ENCODE data around the gene CCDC33.
"Not testable (repeated sequence)": the region's sequence is repeated elsewhere in the genome, so short reads cannot be mapped to it uniquely, and the experiment has no call there.

The CCDC33 gene

GRCh38 chr15:74350295-74351275 lies 114.5 kb downstream of the CCDC33 start:
- no peak overlapping the region for H3K27ac Mint-ChIP-seq
- H3K4me1 Mint-ChIP-seq, result peaks cover 2% of the 10 kb centered on the region

DNA sequence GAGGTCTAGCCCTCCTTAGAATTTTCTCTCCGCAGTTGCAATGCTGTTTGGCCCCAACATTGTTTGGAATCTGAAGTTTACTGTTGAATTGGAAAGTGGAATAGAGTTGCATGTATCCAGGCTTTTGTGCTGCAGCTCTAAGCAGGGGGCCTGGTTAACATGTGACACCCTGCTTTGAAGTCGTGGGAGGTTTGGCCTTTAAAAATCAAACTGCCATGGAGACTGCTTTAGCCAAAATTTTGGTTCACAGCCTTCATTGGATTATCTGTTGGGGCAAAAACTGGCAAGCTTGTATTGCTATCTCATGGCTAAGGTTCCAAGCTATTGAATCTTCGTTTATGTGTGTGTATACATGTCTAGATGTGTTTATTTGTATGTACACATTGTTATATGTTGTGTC lies 115.5 kb downstream of the CCDC33 start:
- Mint-ChIP-seq H3K27ac (no peak overlapping the region), H3K4me3 (no peak overlapping the region), H3K36me3 (peaks cover 13% of the 10 kb centered on the region), H3K9me3 (peaks cover 14% of the 10 kb centered on the region), H3K27me3 (peaks cover 18% of the 10 kb centered on the region), H3K4me1 (no peaks in the 10 kb centered on the region)
- no peak for ATAC-seq

More at GRCh38 chr15:74350295-74351275, 114.5 kb downstream of the CCDC33 start:
- no peak for ATAC-seq
- peaks cover 13% of the 10 kb centered on the region for H3K36me3 Mint-ChIP-seq
- peaks cover 20% of the 10 kb centered on the region for H3K27me3 Mint-ChIP-seq
- H3K4me3 Mint-ChIP-seq, result no peak overlapping the region
- H3K9me3 Mint-ChIP-seq, result peaks cover 13% of the 10 kb centered on the region

- Mint-ChIP-seq H3K27ac (no peak overlapping the region), H3K9me3 (peaks cover 14% of the 10 kb centered on the region), H3K4me1 (no peaks in the 10 kb centered on the region), H3K36me3 (peaks cover 13% of the 10 kb centered on the region), H3K27me3 (peaks cover 18% of the 10 kb centered on the region), H3K4me3 (no peak overlapping the region)
- ATAC-seq, result no peak
These were observed 116.3 kb downstream of the CCDC33 start for GRCh38 chr15:74352393-74352910.

DNA sequence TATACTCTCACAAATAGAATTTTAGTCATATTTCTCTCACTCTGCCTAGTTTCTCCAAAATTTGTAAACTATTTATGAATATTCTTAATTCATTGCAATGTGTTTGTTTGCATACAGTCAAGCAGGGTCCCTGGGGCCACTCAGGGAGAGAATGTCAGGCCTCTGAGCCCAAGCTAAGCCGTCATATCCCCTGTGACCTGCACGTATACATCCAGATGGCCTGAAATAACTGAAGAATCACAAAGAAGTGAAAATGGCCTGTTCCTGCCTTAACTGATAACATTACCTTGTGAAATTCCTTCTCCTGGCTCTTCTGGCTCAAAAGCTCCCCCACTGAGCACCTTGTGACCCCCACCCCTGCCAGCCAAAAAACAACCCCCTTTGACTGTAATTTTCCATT lies 117.9 kb downstream of the CCDC33 start:
- Mint-ChIP-seq H3K36me3 (peaks cover 13% of the 10 kb centered on the region), H3K9me3 (peaks cover 14% of the 10 kb centered on the region), H3K27me3 (peaks cover 18% of the 10 kb centered on the region)
- H3K4me1 Mint-ChIP-seq, H3K4me3 Mint-ChIP-seq, H3K27ac Mint-ChIP-seq, ATAC-seq: not testable (repeated sequence)

DNA sequence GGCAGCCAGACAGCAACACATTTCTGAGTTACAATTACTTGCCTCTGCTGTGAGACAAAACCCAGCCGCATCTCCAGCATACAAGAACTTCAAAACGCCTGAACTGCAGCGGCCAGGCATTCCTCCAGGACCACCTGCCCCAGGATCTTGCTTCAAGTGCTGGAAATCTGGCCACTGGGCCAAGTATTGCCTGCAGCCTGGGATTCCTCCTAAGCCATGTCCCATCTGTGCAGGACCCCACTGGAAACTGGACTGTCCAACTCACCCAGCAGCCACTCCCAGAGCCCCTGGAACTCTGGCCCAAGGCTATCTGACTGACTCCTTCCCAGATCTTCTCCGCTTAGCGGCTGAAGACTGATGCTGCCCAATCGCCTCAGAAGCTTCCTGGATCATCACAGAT lies 119.9 kb downstream of the CCDC33 start:
- Mint-ChIP-seq H3K27me3 (peaks cover 18% of the 10 kb centered on the region), H3K36me3 (peaks cover 13% of the 10 kb centered on the region), H3K9me3 (peaks cover 14% of the 10 kb centered on the region)
- not testable (repeated sequence) for H3K4me3 Mint-ChIP-seq, H3K4me1 Mint-ChIP-seq, H3K27ac Mint-ChIP-seq, ATAC-seq

DNA sequence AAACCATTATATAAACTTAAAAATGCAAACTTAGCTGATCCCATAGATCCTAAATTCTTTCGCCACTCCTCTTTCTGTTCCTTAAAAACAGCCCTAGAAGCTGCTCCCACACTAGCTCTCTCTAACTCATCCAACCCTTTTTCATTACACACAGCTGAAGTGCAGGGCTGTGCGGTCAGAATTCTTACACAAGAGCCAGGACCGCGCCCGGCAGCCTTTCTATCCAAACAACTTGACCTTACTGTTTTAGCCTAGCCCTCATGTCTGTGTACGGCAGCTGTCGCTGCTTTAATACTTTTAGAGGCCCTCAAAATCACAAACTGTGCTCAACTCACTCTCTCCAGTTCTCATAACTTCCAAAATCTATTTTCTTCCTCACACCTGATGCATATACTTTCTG lies 121.4 kb downstream of the CCDC33 start:
- H3K4me1 Mint-ChIP-seq, H3K27ac Mint-ChIP-seq, ATAC-seq, H3K4me3 Mint-ChIP-seq: not testable (repeated sequence)
- Mint-ChIP-seq H3K27me3 (peaks cover 18% of the 10 kb centered on the region), H3K9me3 (peaks cover 14% of the 10 kb centered on the region), H3K36me3 (peaks cover 13% of the 10 kb centered on the region)

- H3K4me3 Mint-ChIP-seq, H3K27ac Mint-ChIP-seq, ATAC-seq, H3K4me1 Mint-ChIP-seq: not testable (repeated sequence)
- Mint-ChIP-seq H3K9me3 (peaks cover 11% of the 10 kb centered on the region), H3K27me3 (peaks cover 18% of the 10 kb centered on the region), H3K36me3 (peaks cover 11% of the 10 kb centered on the region)
These were observed 123.2 kb downstream of the CCDC33 start for GRCh38 chr15:74359376-74359775.

DNA sequence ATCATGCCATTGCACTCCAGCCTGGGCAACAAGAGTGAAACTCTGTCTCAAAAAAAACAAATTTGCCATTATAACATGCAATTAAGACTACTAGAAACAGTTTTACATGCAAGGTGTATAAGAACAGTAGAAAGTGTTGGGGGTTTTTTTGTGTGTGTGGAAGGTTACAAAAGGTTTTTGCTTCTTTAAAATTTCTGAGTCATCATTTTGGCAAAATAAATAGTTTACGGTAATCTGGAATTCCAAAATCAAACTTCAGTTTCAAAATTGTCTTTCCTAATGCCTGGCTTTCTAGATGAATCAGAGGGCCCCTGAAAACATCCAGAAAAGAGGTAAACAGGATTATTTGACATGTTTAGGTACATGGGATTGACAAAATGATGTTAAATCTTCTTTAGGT lies 124.7 kb downstream of the CCDC33 start:
- H3K27me3 Mint-ChIP-seq, result peaks cover 18% of the 10 kb centered on the region
- not testable (repeated sequence) for ATAC-seq, H3K4me1 Mint-ChIP-seq, H3K9me3 Mint-ChIP-seq, H3K4me3 Mint-ChIP-seq, H3K27ac Mint-ChIP-seq, H3K36me3 Mint-ChIP-seq

DNA sequence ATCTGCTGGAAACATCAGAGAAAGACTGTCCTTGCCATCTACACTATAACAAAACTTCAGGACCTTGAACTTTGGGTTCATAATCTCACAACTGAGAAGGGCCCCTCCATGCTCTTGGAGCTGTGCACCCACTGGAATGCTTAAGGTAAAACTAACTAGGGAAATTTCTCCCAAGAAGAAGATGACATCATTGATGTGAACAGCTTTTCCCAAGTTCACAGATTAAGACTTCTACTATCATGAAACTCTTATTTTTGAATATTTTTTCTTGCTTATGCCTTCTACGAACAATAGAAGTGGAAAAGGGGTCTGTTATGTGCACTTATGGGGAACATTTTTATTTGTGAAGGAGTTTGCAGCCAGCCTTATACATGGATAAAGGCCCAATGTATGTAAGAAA lies 126.4 kb downstream of the CCDC33 start:
- Mint-ChIP-seq H3K36me3 (no peaks in the 10 kb centered on the region), H3K27ac (no peak overlapping the region), H3K4me3 (no peak overlapping the region), H3K4me1 (peaks cover 6% of the 10 kb centered on the region), H3K9me3 (no peaks in the 10 kb centered on the region), H3K27me3 (peaks cover 31% of the 10 kb centered on the region)
- no peak for ATAC-seq

GRCh38 chr15:74364936-74365597 lies 128.9 kb downstream of the CCDC33 start:
- ATAC-seq, result no peak
- H3K27me3 Mint-ChIP-seq, result peaks cover 42% of the 10 kb centered on the region
- H3K4me3 Mint-ChIP-seq, result peak overlapping the region; percentile 70
- no peaks in the 10 kb centered on the region for H3K36me3 Mint-ChIP-seq
- no peaks in the 10 kb centered on the region for H3K9me3 Mint-ChIP-seq
- H3K4me1 Mint-ChIP-seq, result peaks cover 6% of the 10 kb centered on the region
- peak overlapping the region; percentile 44 for H3K27ac Mint-ChIP-seq

DNA sequence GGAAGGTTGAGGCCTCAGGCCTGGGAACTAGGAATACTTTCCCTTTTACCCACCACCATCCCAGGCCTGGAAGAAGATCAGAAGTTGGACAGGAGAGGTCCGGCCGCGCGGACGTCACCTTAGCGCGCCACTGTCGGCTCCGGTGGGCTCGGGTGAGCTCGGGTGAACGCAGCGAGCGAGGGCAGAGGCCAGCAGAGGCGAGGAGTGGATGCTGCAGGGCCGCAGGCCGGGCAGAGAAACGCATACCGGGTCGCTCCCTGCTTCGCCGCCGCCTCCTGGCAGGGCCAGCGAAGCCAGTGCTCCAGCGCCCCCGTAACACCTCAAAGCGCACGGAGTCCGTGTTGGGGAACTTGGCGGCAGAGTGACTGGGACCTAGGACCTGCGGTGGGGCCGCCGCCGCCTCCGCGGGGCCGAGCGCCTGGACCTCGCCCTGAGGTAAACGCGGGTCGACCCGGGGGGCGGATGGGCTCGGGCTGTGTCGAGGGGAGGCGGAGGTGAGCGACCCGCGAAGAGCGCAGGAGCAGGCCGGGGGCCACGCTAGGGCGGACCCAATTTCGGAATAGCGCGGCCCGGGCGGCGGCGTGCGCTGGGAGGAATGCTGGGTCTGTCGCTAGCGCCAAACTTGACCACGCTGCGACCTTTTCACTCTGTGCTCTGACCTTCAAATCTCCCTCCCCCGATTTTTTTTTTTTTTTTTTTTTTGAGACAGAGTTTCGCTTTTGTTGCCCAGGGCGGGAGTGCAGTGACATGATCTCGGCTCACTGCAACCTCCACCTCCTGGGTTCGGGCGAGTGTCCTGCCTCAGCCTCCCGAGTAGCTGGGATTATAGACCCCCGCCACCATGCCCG lies 129.7 kb downstream of the CCDC33 start:
- ATAC-seq, result peak; percentile 84
- H3K4me3 Mint-ChIP-seq, result peak overlapping the region; percentile 70
- H3K36me3 Mint-ChIP-seq, result no peaks in the 10 kb centered on the region
- peaks cover 6% of the 10 kb centered on the region for H3K4me1 Mint-ChIP-seq
- H3K27me3 Mint-ChIP-seq, result peaks cover 42% of the 10 kb centered on the region
- no peaks in the 10 kb centered on the region for H3K9me3 Mint-ChIP-seq
- H3K27ac Mint-ChIP-seq, result peak overlapping the region; percentile 44

GRCh38 chr15:74367296-74367854 lies 131.2 kb downstream of the CCDC33 start, which contains the start of gene CYP11A1:
CYP11A1 (minus strand) TSS chr15:74367646; CDS start chr15:74367585, 61 bp downstream.
- Mint-ChIP-seq H3K4me3 (peak within 1 kb of the TSS; percentile 44), H3K27me3 (peaks cover 42% of the 10 kb centered on the region), H3K27ac (peak within 1 kb of the TSS; percentile 44), H3K9me3 (no peaks in the 10 kb centered on the region), H3K4me1 (peaks cover 6% of the 10 kb centered on the region), H3K36me3 (no peaks in the 10 kb centered on the region)
- no peak for ATAC-seq

DNA sequence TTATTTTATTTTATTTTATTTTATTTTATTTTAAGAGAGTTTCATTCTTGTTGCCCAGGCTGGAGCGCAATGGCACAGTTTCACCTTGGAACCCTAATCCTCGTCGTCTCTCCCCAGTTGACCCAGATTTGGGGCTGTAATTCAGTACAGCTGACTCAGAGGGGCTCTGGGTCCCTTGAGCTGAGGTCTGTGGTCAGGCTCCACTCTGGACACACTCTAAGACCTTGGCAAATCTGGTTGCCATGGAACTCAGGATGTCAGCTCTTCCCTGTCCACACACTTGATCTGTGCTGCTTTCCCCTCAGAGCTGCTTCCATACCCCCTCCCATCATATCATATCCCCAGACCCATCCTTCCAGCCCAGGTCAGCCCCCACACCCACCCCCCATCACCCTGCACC lies 132.0 kb downstream of the CCDC33 start:
- Mint-ChIP-seq H3K4me3 (no peak overlapping the region), H3K27ac (no peak overlapping the region), H3K27me3 (peaks cover 42% of the 10 kb centered on the region), H3K9me3 (no peaks in the 10 kb centered on the region), H3K36me3 (no peaks in the 10 kb centered on the region), H3K4me1 (peaks cover 6% of the 10 kb centered on the region)
- ATAC-seq, result no peak

DNA sequence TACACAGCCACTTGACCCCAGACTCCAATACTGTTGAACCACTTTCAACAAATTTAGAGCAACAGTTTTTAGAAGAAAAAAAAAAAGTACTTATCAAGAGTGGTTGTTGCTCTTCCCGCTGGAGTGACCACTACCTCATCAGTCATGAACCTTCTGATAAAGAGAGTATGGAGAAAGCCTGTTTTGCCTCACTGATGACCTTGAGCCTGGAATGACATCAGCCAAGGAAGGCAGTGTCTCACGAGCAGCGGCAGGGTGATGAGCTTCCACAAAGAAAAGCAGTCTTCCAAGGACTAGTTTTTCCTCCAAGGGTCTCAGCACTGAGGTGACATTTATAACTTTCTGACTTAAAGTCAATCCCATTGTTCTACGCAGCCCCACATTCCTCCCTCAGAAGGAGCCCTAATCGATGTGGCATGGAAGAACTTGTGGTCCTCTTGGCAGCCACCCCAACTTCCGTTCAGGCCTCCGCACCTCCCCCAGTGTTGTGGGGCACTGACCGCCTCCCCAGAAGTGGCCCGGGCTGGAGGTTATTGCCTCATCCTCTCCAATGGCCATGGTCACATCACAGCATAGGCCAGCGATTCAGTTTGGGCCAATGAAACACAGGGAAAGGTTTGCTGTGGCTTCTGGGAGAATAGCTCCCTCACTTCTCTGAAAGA lies 133.1 kb downstream of the CCDC33 start:
- Mint-ChIP-seq H3K9me3 (no peaks in the 10 kb centered on the region), H3K4me3 (no peak overlapping the region), H3K27ac (no peak overlapping the region), H3K27me3 (peaks cover 41% of the 10 kb centered on the region), H3K36me3 (no peaks in the 10 kb centered on the region), H3K4me1 (peaks cover 6% of the 10 kb centered on the region)
- ATAC-seq, result no peak
